Measurements from ENCODE around the gene CORO1C.
"Not testable (repeated sequence)": the region's sequence is repeated elsewhere in the genome, so short reads cannot be mapped to it uniquely, and the experiment has no call there.

Gene CORO1C

DNA sequence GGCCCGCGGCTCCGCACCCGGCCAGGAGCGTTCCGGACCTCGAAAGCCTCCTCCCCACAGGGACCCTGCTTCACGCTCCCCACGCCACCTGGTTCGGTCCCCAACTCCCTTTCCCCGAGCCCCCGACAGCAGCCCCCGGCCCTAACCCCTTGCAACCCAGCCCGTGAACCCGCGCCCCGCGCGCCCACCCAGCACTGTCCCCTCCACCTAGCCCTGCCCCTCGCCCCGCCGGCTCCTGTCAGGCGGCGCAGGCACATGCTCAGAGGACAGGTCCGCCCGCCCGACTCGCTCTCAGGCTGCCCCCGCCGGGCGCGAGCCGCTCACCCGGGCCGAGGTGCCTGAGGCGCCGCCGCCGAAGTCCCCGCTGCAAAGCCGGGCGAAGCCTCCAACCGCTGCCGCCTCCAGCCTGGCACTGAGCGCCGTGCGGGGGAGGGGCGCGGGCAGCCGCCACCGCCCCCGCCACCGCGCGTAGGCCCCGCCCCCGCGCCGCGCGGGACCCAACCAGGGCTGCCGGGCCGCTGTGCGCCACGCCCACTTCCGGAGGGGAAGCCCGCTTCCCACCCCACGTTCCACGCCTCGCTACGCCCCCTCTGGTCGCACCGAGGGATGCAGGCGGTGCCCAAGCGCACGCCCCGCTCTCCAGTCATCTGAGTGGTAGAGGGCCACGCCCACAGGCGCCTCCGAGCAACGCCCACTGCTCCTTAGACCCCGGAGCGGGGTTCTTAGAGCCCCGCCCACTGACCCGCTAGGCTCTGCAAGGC, at the start of gene CORO1C:
Gene CORO1C (minus strand): TSS at position 414 of the 761 bp plus-strand sequence. CDS start 30,200 bp downstream, outside the sequence.
- peak; percentile 98 to 100 (median 100) for DNase-seq

DNA sequence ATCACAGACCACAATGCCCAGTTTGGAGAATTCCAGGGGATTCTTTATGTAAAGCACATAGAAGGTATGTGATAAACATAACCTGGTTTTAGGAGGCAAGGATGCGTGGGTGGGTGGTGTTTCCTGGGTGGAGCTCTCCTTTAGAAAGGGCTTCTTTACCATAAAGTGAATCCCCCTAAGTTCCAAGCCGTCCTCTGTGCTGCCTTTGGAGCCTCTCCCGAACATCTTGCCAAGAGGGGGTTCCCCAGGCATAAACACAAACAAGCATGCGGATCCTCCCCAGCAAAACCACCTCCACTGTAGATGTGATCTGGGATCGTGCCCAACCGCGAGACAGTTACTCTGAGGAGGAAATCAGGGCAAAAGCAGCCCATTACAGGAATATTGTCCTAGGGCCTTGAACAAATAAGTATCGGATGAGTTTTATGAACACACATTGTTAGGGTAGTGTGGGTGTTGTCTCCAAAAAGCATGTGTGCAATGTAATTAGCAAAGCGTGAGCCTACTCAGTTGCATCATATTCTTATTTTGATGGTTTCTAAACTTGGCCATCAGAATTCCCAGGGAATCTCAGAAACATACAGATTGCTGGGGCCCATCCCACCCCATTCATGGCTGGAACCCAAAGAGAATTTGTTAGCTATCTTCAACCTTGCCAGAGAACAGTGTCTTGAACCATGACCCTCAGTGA, 48.8 kb upstream of the CORO1C start:
- DNase-seq: no peak

GRCh38 chr12:108778053-108778452, 46.7 kb upstream of the CORO1C start:
- no peak for DNase-seq

DNA sequence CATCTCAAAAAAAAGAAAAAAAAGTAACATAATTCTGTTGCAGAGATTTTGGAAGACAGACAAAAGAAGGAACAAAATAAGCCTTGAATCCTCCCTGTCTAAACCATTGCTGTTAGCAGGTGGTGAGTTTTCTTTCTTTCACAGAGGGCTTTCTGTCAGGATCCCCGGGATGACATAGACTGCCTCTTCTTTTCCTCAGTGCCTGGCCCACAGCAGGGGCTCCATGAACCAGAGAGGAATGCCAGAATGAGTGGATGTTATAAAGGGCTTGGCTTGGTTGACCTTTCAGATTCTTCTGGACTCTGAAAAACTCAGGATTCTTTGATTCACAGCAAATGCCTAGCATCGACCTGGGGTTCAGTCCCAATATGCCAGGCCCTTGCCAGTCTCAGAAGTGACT, 45.8 kb upstream of the CORO1C start:
- no peak for DNase-seq

DNA sequence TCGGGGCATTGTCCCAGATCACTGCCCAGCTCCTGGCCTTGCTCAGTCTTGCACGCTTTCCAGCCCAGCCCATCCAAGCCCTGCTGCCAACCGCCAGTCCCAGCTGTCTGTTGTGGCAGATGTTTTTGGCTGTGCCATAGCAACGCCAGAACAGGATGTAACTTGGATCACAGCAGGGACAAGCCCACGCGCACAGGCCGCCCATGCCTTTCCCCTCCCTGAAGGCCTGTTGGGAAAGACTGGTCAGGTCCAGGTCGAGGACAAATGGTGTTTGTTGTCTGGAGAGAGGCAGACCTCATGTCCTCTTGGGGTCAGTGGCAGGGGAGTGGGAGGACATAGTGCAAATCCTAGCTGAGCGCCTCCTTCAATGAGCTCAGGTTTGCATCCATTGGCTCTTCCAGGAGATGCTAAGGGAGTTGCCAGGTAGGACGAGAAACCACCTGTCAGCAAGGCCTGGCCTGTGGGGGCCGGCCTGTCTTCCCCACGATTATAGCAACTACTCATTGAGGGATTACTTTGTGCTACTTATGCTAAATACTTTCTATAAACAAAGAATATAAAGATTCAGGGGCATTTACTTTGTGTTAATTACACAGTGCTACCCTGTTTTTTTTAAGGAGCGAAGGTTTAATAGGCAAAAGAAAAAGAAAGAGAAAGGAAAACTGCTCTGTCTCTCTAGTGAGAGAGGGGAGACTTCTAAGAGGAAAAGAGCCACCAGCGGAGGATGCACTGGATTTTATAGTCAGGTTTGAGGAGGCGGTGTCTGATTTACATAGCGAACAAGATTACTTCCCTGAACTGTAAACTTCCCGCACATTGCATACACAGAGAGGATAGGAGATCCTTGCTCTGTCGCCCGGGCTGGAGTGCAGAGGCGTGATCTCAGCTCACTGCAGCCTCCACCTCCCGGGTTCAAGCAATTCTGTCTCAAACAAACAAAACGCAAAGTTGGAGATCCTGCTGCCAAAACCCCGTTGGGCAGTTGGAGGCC, 42.8 kb upstream of the CORO1C start:
- peak; percentile 31 to 59 (median 51) for DNase-seq

DNA sequence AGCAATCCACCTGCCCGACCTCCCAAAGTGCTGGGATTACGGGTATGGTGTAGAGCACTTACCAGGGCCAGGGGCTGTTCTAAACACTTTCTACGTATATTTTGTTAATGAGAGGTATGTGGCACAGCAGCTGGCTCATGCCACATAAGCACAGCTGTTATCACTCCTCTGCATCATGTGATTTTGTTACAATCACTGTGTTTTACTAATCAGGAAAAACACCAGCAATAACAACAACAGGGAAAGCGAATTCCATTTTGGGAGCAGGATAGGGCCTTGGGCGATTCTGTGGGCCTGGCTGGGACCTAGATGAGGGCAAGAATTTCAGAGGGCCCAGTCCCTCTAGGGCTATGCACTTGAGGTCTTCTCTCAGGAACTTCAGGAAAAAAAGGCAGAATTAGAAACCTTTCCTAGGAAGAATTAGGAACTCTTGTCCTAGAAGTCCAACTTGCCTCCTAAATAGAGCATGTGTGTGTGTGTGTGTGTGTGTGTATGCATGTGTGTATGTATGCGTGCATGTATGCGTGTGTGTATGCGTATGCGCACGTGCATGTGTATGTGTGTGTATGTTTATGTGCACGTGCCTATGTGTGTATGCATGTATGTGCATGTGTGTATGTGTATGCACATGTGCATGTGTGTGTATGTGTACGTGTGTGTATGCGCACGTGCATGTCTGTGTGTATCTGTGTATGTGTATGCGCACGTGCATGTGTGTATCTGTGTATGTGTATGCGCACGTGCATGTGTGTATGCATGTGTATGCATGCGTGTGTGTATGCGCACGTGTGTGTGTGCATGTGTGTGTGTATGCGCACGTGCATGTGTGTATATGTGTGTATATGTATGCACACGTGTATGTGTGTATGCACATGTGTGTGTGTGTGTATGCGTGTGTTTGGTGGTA, 41.8 kb upstream of the CORO1C start:
- DNase-seq: no peak

DNA sequence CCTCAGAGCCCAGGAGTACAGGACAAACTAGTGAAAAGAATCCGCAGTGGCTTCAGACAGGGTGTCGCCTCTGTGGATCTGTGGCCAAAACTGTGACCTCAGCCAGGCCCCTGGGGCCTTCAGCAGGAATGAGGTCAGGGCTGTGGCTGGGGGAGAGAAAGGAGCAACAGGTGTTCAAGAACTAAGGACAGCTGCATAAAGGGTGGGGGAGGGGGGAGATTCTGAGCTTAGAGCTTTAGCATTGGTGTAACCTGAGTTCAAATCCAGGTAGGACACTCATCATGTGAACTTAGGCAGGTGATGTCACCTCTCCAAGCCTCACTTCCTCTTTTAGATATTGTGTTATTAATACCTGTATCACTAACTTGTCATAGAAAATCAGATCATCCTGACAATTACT, 40.9 kb upstream of the CORO1C start:
- DNase-seq: no peak

GRCh38 chr12:108771835-108772234, 40.5 kb upstream of the CORO1C start:
- not testable (repeated sequence) for DNase-seq

DNA sequence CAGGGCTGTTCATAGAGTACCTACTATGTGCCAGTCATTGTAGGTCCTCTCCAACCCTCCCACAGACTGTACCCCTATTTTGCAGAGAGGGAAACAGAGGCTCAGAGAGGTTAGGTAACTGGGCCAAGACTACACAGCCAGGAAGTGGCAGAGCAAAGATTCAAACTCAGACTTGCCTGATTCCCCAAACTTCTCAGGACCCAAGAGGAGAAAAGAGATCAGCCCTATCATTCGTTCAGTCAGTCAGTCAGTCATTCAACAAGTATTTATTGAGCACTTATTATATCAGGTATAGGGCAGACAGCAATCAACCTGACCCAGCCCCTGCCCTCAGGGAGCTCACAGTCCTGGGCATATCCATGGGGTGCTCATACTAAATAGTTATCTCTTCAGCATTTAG, 39.6 kb upstream of the CORO1C start:
- no peak for DNase-seq

DNA sequence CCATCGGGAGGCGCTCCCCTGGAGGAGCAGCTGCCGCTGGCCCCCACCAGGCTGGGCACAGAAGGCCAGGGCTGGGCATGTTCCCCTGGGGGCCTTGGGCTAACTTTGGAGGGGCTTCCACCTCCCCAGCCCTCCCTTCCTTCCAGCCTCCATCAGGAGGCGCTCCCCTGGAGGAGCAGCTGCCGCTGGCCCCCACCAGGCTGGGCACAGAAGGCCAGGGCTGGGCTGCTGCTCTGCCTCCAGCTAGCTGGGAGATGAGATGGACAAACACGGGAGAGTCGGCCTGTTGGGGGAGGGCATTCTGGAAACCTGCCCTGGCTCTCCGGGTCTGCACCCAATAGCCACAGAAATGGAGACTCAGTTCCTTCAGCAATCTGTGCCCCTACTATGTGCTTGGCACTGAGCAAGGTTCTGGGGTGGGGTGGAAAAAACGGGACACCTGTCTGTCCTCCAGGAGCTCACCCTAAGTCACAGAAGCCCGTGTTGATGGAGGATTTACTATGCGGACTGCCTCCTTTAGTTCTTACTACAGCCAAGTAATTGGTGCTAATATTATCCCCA, 39.0 kb upstream of the CORO1C start:
- no peak for DNase-seq

DNA sequence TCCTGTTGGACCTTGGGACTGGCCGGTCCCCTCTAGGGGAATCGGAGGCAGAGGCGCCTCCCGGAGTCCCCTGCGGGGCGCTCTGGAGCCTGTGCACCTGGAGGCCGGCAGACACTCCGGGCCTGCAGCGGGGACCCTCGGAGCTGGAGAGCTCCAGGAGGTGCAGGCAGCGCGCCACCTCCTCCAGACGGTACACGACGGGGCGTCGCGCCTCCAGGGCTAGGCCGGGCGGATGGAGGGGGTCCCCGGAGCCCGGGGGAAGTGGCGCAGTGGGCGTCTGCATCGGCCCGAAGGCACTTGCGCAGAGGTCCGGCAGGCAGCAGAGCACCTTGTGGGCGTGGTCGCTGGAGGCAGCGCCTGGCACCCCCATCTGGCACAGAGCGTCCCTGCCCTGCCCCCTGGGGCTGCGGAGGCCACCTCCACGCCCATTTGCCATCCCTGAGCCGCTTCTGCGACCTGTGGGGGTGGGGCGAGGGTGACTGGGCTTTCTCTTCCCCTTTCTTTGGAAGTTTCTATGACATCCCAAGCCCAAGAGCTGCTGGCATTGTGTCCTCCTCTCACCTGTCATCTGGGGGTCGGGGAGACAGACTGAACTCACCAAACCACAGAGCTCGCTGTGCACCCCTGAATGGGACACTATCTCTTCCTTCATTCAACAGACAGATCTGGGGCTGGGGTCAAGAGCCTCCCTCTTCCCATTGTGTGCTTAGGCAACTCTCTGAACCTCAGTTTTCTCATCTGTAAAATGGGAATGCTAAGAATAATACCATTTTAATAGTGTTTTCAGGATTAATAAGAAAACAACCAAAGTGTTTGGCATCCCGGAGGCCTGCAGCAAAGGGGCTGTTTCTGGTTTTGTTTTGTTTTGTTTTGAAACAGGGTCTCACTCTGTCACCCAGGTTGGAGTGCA, 37.5 kb upstream of the CORO1C start:
- peak; percentile 56 to 75 (median 61) for DNase-seq

DNA sequence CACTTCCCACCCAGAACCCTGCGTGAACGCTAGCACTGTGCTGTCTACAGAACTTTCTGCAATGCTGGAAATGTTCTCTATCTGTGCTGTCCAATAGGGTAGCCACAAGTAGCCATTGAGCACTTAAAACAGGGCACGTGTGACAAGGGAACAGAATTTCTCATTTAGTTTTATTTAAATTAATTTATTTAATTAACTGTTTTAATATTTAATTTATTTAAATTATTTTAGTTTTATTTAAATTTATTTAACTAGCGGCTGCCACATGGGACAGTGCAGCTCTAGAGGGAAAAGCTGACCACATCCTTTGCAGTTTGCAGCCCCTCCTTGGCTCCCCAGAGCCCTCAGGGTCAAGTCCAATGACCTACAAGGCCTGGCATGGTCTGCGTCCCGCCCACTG, 35.0 kb upstream of the CORO1C start:
- DNase-seq: no peak

GRCh38 chr12:108765289-108765764, 34.0 kb upstream of the CORO1C start:
- no peak for DNase-seq

GRCh38 chr12:108764540-108765288, 33.4 kb upstream of the CORO1C start:
- no peak for DNase-seq

GRCh38 chr12:108761226-108761625, 29.9 kb upstream of the CORO1C start:
- DNase-seq: no peak

- peak in 2 of 3 donors; percentile 24 to 34 for DNase-seq
These were observed 28.6 kb upstream of the CORO1C start for GRCh38 chr12:108759924-108760323.

- DNase-seq: peak in 2 of 3 donors; percentile 21 to 33
These were observed 26.5 kb upstream of the CORO1C start for GRCh38 chr12:108757856-108758255.

GRCh38 chr12:108756421-108756820, 25.1 kb upstream of the CORO1C start:
- no peak for DNase-seq

DNA sequence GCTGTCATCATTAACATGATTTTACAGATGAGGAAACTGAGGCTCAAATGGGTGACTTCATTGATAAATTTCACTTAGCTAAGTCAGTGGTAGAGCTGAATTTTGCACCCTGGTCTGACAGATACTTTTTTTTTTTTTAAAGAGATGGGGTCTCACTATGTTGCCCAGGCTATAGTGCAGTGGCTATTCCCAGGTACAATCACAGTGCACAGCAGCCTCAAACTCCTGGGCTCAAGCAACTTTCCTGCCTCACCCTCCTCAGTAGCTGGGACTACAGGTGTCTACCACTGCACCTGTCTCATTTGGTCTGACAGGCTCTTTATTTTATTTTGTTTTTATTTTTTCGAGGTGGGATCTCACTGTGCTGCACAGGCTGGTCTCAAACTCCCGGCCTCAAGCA, 24.2 kb upstream of the CORO1C start:
- no peak for DNase-seq

- DNase-seq: no peak
These were observed 22.7 kb upstream of the CORO1C start for GRCh38 chr12:108753976-108754375.
